GM19193 (cell line): ENCODE measurements around the gene SMYD2.

Source experiments
- POLR2A ChIP-seq: IDR thresholded peaks from 4 replicates; pipeline ENCODE4 v1.6.1; 2011; ENCODE audit not compliant: insufficient read depth, insufficient read length; ENCODE audit errors: extremely low read depth

Gene SMYD2

GRCh38 chr1:214260561-214261205 lies 20.3 kb upstream of the SMYD2 start:
- TF ChIP-seq POLR2A, result no peak

- TF ChIP-seq POLR2A, result no peak
Observed at GRCh38 chr1:214261206-214262123, 19.5 kb upstream of the SMYD2 start.

- no peak for TF ChIP-seq POLR2A
Observed at GRCh38 chr1:214264196-214264595, 16.8 kb upstream of the SMYD2 start.

DNA sequence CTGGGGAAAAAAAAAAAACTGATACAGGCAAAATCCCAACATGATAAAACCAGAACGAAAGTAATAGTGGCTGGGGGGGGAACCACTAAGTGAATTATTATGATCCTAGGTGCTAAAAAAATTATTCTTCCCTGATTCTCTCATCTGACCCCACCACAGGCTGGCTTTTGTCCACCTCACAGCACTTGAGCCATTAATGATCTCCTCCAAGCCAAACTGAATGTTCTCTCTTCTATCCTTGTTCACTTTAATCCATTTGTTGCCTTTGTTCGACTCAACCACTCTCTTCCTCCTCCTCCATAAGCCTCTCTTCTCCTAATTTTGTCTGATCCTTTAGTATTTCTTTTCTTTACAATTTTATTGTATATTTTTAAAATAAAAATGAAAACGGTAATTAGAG lies 16.0 kb upstream of the SMYD2 start:
- no peak for TF ChIP-seq POLR2A

DNA sequence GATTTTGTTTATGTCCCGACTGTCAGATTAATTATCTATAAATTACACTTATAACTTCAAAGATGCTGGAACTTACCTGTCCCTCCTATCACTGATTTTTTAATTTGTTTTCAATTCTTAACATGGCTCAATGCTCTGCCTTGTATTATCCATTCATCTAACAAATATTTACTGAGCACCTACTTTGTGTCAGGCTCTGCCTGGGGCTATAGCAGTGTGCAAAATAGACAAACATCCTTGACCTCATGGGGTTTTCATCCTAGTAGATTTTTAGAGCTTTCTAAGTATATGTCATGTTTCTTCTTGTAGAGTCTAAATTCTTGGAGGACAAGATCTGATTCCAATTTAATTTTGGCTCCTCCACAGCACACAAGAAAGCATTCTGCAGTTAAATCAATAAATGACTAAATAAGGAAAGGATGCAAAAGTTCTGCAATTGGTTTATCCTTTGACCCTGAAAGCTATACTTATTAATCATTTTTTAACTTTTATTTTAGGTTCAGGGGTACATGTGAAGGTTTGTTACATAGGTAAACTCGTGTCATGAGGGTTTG lies 10.8 kb upstream of the SMYD2 start:
- no peak for TF ChIP-seq POLR2A

DNA sequence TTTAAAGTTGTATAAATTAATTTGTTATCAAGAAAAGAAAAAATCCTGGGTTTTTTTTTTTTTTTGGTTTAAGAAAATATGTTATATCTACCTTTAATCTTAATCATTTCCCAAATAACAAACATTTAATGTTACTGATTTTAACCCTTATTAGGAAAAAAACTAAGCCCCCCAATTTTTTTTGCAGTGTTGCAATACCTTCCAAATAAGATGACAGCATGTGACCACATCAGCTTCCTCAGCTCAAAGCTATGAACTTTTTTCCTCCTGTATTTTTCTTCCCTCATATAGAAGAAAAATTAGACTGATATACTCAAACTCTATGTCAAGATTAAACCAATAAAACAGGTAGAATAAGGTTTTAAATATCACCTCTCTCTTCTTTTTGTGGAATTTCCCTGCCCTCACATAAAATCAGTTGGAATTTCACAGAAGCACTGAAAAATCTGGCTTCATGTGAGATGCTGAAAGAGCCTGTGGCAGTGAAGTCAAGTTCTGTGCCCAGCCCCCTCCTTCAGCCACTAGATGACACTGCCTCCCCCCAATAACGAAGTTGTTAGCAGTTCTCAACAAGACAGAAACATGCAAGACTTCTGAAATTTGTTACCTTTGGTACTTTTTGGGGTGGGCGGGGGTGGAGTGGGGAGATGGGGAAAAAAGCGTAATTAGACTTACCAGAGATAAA lies 9.6 kb upstream of the SMYD2 start:
- no peak for TF ChIP-seq POLR2A

- no peak for TF ChIP-seq POLR2A
Observed at GRCh38 chr1:214271995-214272731, 8.8 kb upstream of the SMYD2 start.

- no peak for TF ChIP-seq POLR2A
Observed at GRCh38 chr1:214272964-214273533, 7.9 kb upstream of the SMYD2 start.

GRCh38 chr1:214276786-214277185 lies 4.2 kb upstream of the SMYD2 start:
- no peak for TF ChIP-seq POLR2A

GRCh38 chr1:214277704-214278635 lies 3.0 kb upstream of the SMYD2 start:
- TF ChIP-seq POLR2A, result no peak

- no peak for TF ChIP-seq POLR2A
Observed at GRCh38 chr1:214280386-214281020, 456 bp upstream of the SMYD2 start.

DNA sequence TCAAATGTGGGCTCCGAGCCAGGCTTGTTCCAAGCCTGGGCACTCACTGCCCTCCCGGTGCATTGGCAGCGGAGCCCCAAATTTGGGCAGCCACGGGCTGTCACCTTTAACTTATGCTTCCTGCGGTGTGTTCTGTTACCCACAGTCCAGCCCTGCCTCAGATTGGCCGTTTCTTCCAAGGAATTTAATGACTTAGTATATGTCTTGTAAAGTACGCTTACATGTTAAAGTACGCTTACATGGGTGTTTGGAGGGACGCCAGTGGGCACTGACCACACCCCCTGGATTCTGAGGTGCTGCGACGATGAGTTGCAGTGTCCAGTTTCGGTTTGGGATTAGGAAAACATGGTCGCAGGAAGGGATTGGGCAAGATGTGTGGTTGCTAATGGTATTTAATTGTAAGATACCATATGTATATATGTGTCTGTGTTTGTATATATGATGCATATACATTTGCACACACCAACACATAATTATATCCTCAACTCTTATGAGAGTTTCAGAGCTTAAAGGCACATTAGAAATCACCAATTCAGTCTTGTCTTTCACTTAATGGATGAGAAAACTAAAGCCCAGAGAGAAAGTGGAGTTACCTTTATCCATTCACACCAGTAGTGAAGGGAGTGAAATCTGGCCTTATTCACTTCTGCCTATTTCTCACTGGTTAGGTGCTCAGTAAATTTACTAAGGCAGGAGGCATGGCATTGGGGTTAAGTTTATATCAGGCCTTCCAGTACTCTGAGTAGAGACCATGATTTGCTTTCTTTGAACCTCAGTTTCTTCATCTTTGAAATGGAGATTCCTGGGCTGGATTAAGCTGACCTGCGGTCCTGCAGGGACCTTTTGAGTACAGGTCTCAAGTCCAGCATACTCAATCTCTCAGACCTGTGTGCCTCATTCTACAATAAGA lies 1.0 kb downstream of the SMYD2 start:
- TF ChIP-seq POLR2A, result no peak
